ENCODE measurements around the gene DNAH2.
"Not testable (repeated sequence)": the region's sequence is repeated elsewhere in the genome, so short reads cannot be mapped to it uniquely, and the experiment has no call there.

DNAH2 gene

DNA sequence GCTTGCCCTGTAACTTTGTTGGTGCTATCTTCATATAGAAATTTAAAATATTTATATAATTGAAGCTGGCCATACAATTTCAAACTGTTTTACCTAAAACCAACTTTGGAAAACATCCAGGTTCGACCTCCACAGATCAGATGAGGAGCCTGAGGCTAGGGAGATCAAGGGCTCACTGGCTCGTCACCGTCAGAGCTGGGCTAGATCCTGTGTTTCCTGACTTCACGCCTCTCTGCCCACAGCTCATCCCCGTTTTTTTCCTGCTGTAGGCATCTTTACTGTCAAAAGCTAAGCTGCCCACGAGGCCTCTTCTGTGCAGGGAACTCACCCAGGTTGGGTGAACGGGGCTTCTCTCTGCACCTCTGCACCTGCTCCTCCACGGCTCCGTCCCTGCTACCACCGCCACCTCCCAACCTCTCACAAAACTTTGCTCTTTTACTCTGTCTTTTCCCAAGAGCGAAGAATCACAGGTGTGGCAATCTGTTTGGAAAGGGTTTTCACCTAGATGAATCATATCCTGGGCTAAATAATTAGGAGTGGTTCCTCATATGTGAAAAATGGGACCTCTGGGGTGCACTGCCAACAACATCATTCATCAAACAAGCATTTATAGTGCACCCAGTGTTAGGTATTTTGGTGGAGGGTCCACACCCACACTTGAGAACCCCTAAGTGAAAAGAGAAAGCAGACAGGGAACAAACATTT is 91.7 kb downstream of the DNAH2 start:
- CTCF ChIA-PET, result interaction anchor here (1.0 kb wide), 1 partner anchor 232 kb away, joined by 3 read pairs; no protein-coding TSS in a partner anchor
- no peak for TF ChIP-seq BHLHE40 (IDR thresholded peaks at IDR 0.05; ENCODE audit: borderline replicate concordance)
- no peak for TF ChIP-seq ZNF384 (IDR thresholded peaks at IDR 0.05)
- TF ChIP-seq PKNOX1 (IDR thresholded peaks at IDR 0.05), result no peak
- TF ChIP-seq HDGF (IDR thresholded peaks at IDR 0.05; ENCODE audit: borderline replicate concordance), result no peak
- TF ChIP-seq LEF1 (IDR thresholded peaks at IDR 0.05; ENCODE audit: borderline replicate concordance), result no peak
- no peak for TF ChIP-seq SP1 (IDR thresholded peaks at IDR 0.05)
- DNase-seq (ENCODE audit: extremely low spot score), result no peak
- POLR2A ChIA-PET, result no interaction called here

- POLR2A ChIA-PET; CTCF ChIA-PET; DNase-seq (ENCODE audit: extremely low spot score): not testable (repeated sequence)
- peak; percentile 65 for TF ChIP-seq ZNF384 (IDR thresholded peaks at IDR 0.05)
Observed at GRCh38 chr17:7809791-7810343, 92.3 kb downstream of the DNAH2 start.

DNA sequence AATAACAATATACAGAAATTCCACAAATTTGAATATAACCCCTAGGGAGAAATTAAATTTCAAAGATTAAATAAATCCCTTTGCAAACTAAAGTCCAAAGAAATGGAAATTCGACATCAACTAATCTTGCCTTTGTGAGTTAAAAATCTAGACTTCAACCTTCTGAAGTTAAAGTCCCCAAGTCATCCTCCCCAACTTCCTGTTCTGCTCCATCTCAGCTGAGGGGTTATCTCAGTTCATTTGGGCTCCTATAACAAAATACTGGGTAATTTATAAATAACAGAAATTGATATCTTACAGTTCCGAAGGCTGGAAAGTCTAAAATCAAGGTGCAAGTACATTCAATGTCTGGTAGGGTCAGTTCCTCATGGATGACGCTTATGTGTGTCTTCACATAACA is 93.7 kb downstream of the DNAH2 start:
- no peak for TF ChIP-seq HDGF (IDR thresholded peaks at IDR 0.05; ENCODE audit: borderline replicate concordance)
- DNase-seq (ENCODE audit: extremely low spot score), result no peak
- ChIA-PET POLR2A (no interaction called here), CTCF (no interaction called here)

GRCh38 chr17:7814969-7815368 is 97.4 kb downstream of the DNAH2 start:
- ChIA-PET CTCF (no interaction called here), POLR2A (no interaction called here)
- no peak for DNase-seq (ENCODE audit: extremely low spot score)
- TF ChIP-seq SP1 (IDR thresholded peaks at IDR 0.05) (no peak), HDGF (IDR thresholded peaks at IDR 0.05; ENCODE audit: borderline replicate concordance) (no peak), LEF1 (IDR thresholded peaks at IDR 0.05; ENCODE audit: borderline replicate concordance) (no peak), PKNOX1 (IDR thresholded peaks at IDR 0.05) (no peak), ZNF384 (IDR thresholded peaks at IDR 0.05) (no peak), FOXA1 (IDR thresholded peaks at IDR 0.05) (no peak)

GRCh38 chr17:7816926-7817642 is 99.5 kb downstream of the DNAH2 start:
- POLR2A ChIA-PET, result interaction anchor here (0.8 kb wide), 1 partner anchor 40 kb away, joined by 3 read pairs; the partner anchor contains the start of gene NAA38
- CTCF ChIA-PET, result interaction anchor here (1.1 kb wide), 1 partner anchor 16 kb away, joined by 4 read pairs; no protein-coding TSS in a partner anchor
- TF ChIP-seq ELF4 (IDR thresholded peaks at IDR 0.05) (no peak), BHLHE40 (IDR thresholded peaks at IDR 0.05; ENCODE audit: borderline replicate concordance) (no peak), SP1 (IDR thresholded peaks at IDR 0.05) (no peak), FOXM1 (IDR thresholded peaks at IDR 0.05; ENCODE audit: borderline replicate concordance) (no peak), ZNF384 (IDR thresholded peaks at IDR 0.05) (no peak), ARNT (IDR thresholded peaks at IDR 0.05) (no peak), HDGF (IDR thresholded peaks at IDR 0.05; ENCODE audit: borderline replicate concordance) (no peak), FOXK2 (IDR thresholded peaks at IDR 0.05) (no peak), FOXA1 (IDR thresholded peaks at IDR 0.05) (no peak), TARDBP (IDR thresholded peaks at IDR 0.05) (no peak), L3MBTL2 (conservative IDR thresholded peaks at IDR 0.05) (no peak), PKNOX1 (IDR thresholded peaks at IDR 0.05) (no peak), CTBP1 (IDR thresholded peaks at IDR 0.05; ENCODE audit: borderline replicate concordance) (no peak), SUZ12 (IDR thresholded peaks at IDR 0.05) (no peak), NFRKB (IDR thresholded peaks at IDR 0.05) (no peak), LEF1 (IDR thresholded peaks at IDR 0.05; ENCODE audit: borderline replicate concordance) (no peak)
- DNase-seq (ENCODE audit: extremely low spot score), result no peak

- CTCF ChIA-PET, result no interaction called here
- TF ChIP-seq NFRKB (IDR thresholded peaks at IDR 0.05), result no peak
- no peak for TF ChIP-seq SUZ12 (IDR thresholded peaks at IDR 0.05)
- no peak for TF ChIP-seq LEF1 (IDR thresholded peaks at IDR 0.05; ENCODE audit: borderline replicate concordance)
- TF ChIP-seq ELF4 (IDR thresholded peaks at IDR 0.05), result no peak
- TF ChIP-seq BHLHE40 (IDR thresholded peaks at IDR 0.05; ENCODE audit: borderline replicate concordance), result no peak
- TF ChIP-seq SP1 (IDR thresholded peaks at IDR 0.05), result no peak
- no peak for TF ChIP-seq FOXM1 (IDR thresholded peaks at IDR 0.05; ENCODE audit: borderline replicate concordance)
- no peak for TF ChIP-seq ZNF384 (IDR thresholded peaks at IDR 0.05)
- TF ChIP-seq PKNOX1 (IDR thresholded peaks at IDR 0.05), result no peak
- TF ChIP-seq FOXA1 (IDR thresholded peaks at IDR 0.05), result no peak
- TF ChIP-seq ARNT (IDR thresholded peaks at IDR 0.05), result no peak
- POLR2A ChIA-PET, result no interaction called here
Observed at GRCh38 chr17:7817643-7817964, 100.1 kb downstream of the DNAH2 start.

More at GRCh38 chr17:7817643-7817964, 100.1 kb downstream of the DNAH2 start:
- no peak for DNase-seq (ENCODE audit: extremely low spot score)

Data from HEK293T (cell line).